ENCODE data around the gene PRSS1. TPM values are rescaled to one million over a fixed set of nuclear protein-coding genes. Genes with fewer than 3 reads are reported as not detected.

The PRSS1 gene
- total RNA-seq, 3 donors from 2014 or later (not counting 1 experiment from before 2014, with no cell fraction given) = not detected

DNA sequence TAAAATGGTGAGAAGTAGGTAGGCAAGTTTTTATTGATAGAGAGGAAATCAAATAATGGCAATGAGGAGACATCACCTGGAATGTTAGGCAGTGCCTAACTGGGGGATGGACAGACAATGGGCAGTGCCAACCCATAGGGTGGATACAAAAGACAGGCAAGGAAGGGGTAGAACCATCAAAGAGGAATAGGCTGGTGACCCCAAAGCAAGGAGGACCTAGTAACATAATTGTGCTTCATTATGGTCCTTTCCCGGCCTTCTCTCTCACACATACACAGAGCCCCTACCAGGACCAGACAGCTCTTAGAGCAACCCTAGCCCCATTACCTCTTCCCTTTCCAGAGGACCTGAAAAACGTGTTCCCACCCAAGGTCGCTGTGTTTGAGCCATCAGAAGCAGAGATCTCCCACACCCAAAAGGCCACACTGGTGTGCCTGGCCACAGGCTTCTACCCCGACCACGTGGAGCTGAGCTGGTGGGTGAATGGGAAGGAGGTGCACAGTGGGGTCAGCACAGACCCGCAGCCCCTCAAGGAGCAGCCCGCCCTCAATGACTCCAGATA lies 51.5 kb downstream of the PRSS1 start:
- DNase-seq = peak in 1 of 2 donors; percentile 18
- H3K36me3 ChIP-seq (ENCODE audit: control insufficient read depth, insufficient read depth, low read length) = peaks cover 39% of the 10 kb centered on the region
- intact Hi-C loops (cut with micrococcal nuclease) = no loop called here

DNA sequence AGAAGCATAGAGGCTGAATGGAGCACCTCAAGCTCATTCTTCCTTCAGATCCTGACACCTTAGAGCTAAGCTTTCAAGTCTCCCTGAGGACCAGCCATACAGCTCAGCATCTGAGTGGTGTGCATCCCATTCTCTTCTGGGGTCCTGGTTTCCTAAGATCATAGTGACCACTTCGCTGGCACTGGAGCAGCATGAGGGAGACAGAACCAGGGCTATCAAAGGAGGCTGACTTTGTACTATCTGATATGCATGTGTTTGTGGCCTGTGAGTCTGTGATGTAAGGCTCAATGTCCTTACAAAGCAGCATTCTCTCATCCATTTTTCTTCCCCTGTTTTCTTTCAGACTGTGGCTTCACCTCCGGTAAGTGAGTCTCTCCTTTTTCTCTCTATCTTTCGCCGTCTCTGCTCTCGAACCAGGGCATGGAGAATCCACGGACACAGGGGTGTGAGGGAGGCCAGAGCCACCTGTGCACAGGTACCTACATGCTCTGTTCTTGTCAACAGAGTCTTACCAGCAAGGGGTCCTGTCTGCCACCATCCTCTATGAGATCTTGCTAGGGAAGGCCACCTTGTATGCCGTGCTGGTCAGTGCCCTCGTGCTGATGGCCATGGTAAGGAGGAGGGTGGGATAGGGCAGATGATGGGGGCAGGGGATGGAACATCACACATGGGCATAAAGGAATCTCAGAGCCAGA lies 52.5 kb downstream of the PRSS1 start:
- H3K27me3 ChIP-seq (ENCODE audit: control insufficient read depth, insufficient read depth, low read length) = no peaks in the 10 kb centered on the region
- peak overlapping the region; percentile 98 for H3K27ac ChIP-seq (ENCODE audit: low read length)
- Mint-ChIP-seq H3K27ac (peak overlapping the region; percentile 92 to 100), H3K9me3 (no peaks in the 10 kb centered on the region), H3K27me3 (ENCODE audit: low read depth in 2 of 2) (no peaks in the 10 kb centered on the region), H3K4me3 (peak overlapping the region; percentile 71), H3K36me3 (peaks cover 37% of the 10 kb centered on the region), H3K4me1 (peaks cover 93 to 94% of the 10 kb centered on the region in 2 donors)
- peaks cover 77% of the 10 kb centered on the region for H3K4me1 ChIP-seq (ENCODE audit: control insufficient read depth, insufficient read depth, low read length)
- 89% methylated on average over 8 of the region's 8 CpGs for WGBS (ENCODE audit: insufficient coverage)
- H3K9me3 ChIP-seq (ENCODE audit: control insufficient read depth, insufficient read depth, low read length) = no peaks in the 10 kb centered on the region
- DNase-seq (peak in 1 of 2 donors; percentile 41), ATAC-seq (no peak)
- no peak overlapping the region for H3K4me3 ChIP-seq (ENCODE audit: low read length)
- peaks cover 39% of the 10 kb centered on the region for H3K36me3 ChIP-seq (ENCODE audit: control insufficient read depth, insufficient read depth, low read length)
- no peak for TF ChIP-seq CTCF (IDR thresholded peaks at IDR 0.05)
- intact Hi-C loops (cut with micrococcal nuclease) = no loop called here

More for the DNA sequence above, 51.5 kb downstream of the PRSS1 start:
- Mint-ChIP-seq H3K9me3 (no peaks in the 10 kb centered on the region), H3K27ac (peak overlapping the region; percentile 92 to 100), H3K4me3 (peak overlapping the region; percentile 99), H3K4me1 (peaks cover 90 to 91% of the 10 kb centered on the region in 2 donors), H3K36me3 (peaks cover 43% of the 10 kb centered on the region), H3K27me3 (ENCODE audit: low read depth in 2 of 2) (no peaks in the 10 kb centered on the region)
- ATAC-seq = no peak
- Histone ChIP-seq H3K4me3 (ENCODE audit: low read length) (no peak overlapping the region), H3K27me3 (ENCODE audit: control insufficient read depth, insufficient read depth, low read length) (no peaks in the 10 kb centered on the region), H3K9me3 (ENCODE audit: control insufficient read depth, insufficient read depth, low read length) (no peaks in the 10 kb centered on the region), H3K27ac (ENCODE audit: low read length) (peak overlapping the region; percentile 98), H3K4me1 (ENCODE audit: control insufficient read depth, insufficient read depth, low read length) (peaks cover 72% of the 10 kb centered on the region)
- TF ChIP-seq CTCF (IDR thresholded peaks at IDR 0.05) = no peak
- WGBS (ENCODE audit: insufficient coverage) = 50% methylated on average over 5 of the region's 7 CpGs

- Histone ChIP-seq H3K4me1 (ENCODE audit: control insufficient read depth, insufficient read depth, low read length) (peaks cover 83% of the 10 kb centered on the region), H3K36me3 (ENCODE audit: control insufficient read depth, insufficient read depth, low read length) (peaks cover 39% of the 10 kb centered on the region), H3K4me3 (ENCODE audit: low read length) (no peak overlapping the region), H3K27me3 (ENCODE audit: control insufficient read depth, insufficient read depth, low read length) (no peaks in the 10 kb centered on the region), H3K27ac (ENCODE audit: low read length) (peak overlapping the region; percentile 98), H3K9me3 (ENCODE audit: control insufficient read depth, insufficient read depth, low read length) (no peaks in the 10 kb centered on the region)
- intact Hi-C loops (cut with micrococcal nuclease) = no loop called here
- H3K4me3 Mint-ChIP-seq = peak overlapping the region; percentile 71
- peak overlapping the region; percentile 92 to 100 for H3K27ac Mint-ChIP-seq
- 95% methylated on average over 3 of the region's 3 CpGs for WGBS (ENCODE audit: insufficient coverage)
- no peak for ATAC-seq
- H3K4me1 Mint-ChIP-seq = peaks cover 98% of the 10 kb centered on the region in 2 donors
- peak in 1 of 2 donors; percentile 20 for DNase-seq
- H3K27me3 Mint-ChIP-seq (ENCODE audit: low read depth in 2 of 2) = no peaks in the 10 kb centered on the region
- H3K9me3 Mint-ChIP-seq = no peaks in the 10 kb centered on the region
- no peak for TF ChIP-seq CTCF (IDR thresholded peaks at IDR 0.05)
- H3K36me3 Mint-ChIP-seq = peaks cover 37% of the 10 kb centered on the region
Measured at GRCh38 chr7:142802301-142802700, 53.0 kb downstream of the PRSS1 start.

Other genes with a start within 250 kb of the PRSS1 start
- gene PRSS2, start 21.5 kb downstream of the PRSS1 start, total RNA-seq = not detected
- 1 to 10 TPM; 2.3 to 6.8 (median 6.5) TPM for gene EPHB6, start 105.6 kb downstream of the PRSS1 start, total RNA-seq
- not detected for gene TRPV6, start 136.3 kb downstream of the PRSS1 start, total RNA-seq
- gene TRPV5, start 184.3 kb downstream of the PRSS1 start, total RNA-seq = not detected
- gene LLCFC1, start 190.0 kb downstream of the PRSS1 start, total RNA-seq = not detected
- under 1 TPM in 2 of 3 donors, not detected in 1; 0.09 to 0.61 TPM for gene KEL, start 212.9 kb downstream of the PRSS1 start, total RNA-seq

Data from natural killer cell (primary cell).